Keratinocyte (primary cell): ENCODE data around the gene TLCD1. TPM values are rescaled to one million over a fixed set of nuclear protein-coding genes. Genes with fewer than 3 reads are reported as not detected.

Experiments used
- DNase-seq: peaks from one replicate; pipeline ENCODE4 v3.0.0-alpha.2; 2011; ENCODE audit warnings: low read depth, missing footprints, low spot score
- FAIRE-seq: peaks from 2 replicates; lab custom pipeline; 2011; peaks lifted over from hg19 to GRCh38; lab: Jason Lieb, UNC
- H2AFZ ChIP-seq: 2 replicates; pipeline ENCODE4 v1.6.0; 2012; ENCODE audit warnings: low read length, control low read depth, inconsistent platforms; ENCODE audit not compliant: control insufficient read depth
- H3K27ac ChIP-seq: 2 replicates; pipeline ENCODE4 v1.5.1; 2011; ENCODE audit warnings: low read length; ENCODE audit not compliant: control insufficient read depth, insufficient read depth
- H3K27me3 ChIP-seq: 3 replicates; pipeline ENCODE4 v1.6.0; 2011; ENCODE audit warnings: low read length; ENCODE audit not compliant: control insufficient read depth, insufficient read depth; ENCODE audit errors: extremely low read depth
- H3K36me3 ChIP-seq, 2 experiments: 2 replicates in 1 of 2; 3 replicates in 1 of 2; pipeline ENCODE4 v1.5.1; 2011; ENCODE audit warnings: low read length in 2 of 2, mild to moderate bottlenecking in 1 of 2; ENCODE audit not compliant: control insufficient read depth in 2 of 2, insufficient read depth in 2 of 2; ENCODE audit errors: extremely low read depth in 1 of 2
- H3K4me1 ChIP-seq: 3 replicates; pipeline ENCODE4 v1.5.1; 2011; ENCODE audit warnings: low read length; ENCODE audit not compliant: control insufficient read depth, insufficient read depth; ENCODE audit errors: extremely low read depth
- H3K4me2 ChIP-seq: 3 replicates; pipeline ENCODE4 v1.6.0; 2011; ENCODE audit warnings: low read depth, low read length; ENCODE audit not compliant: control insufficient read depth, insufficient read depth; ENCODE audit errors: extremely low read depth
- H3K4me3 ChIP-seq, 3 experiments: fragments of 200-600 bp in 1 of 3; sonication (generic) in 1 of 3; 2 replicates in 2 of 3; 3 replicates in 1 of 3; pipeline ENCODE4 v1.5.1; 2011 to 2016; ENCODE audit warnings: low read length in 3 of 3, mild to moderate bottlenecking in 3 of 3, control low read depth in 2 of 3, inconsistent platforms in 1 of 3, low read depth in 1 of 3, mixed read lengths in 1 of 3, mixed run types in 1 of 3, moderate library complexity in 1 of 3; ENCODE audit not compliant: control insufficient read depth in 2 of 3, insufficient read depth in 2 of 3; ENCODE audit errors: extremely low read depth in 1 of 3
- H3K79me2 ChIP-seq: 2 replicates; pipeline ENCODE4 v1.6.0; 2012; ENCODE audit warnings: low read length; ENCODE audit not compliant: control insufficient read depth, insufficient read depth
- H3K9ac ChIP-seq: 3 replicates; pipeline ENCODE4 v1.6.0; 2011; ENCODE audit warnings: low read length; ENCODE audit not compliant: control insufficient read depth, insufficient read depth; ENCODE audit errors: extremely low read depth
- H3K9me1 ChIP-seq: 3 replicates; pipeline ENCODE4 v1.6.0; 2011; ENCODE audit warnings: low read length; ENCODE audit not compliant: control insufficient read depth, insufficient read depth; ENCODE audit errors: extremely low read depth
- H3K9me3 ChIP-seq: 2 replicates; pipeline ENCODE4 v1.5.1; 2012; ENCODE audit warnings: low read depth, low read length; ENCODE audit not compliant: control insufficient read depth
- H4K20me1 ChIP-seq: 3 replicates; pipeline ENCODE4 v1.6.0; 2011; ENCODE audit warnings: low read length; ENCODE audit not compliant: control insufficient read depth, insufficient read depth; ENCODE audit errors: extremely low read depth
- EZH2 ChIP-seq: IDR thresholded peaks from one replicate; pipeline ENCODE4 v1.6.1; 2012; ENCODE audit warnings: inconsistent platforms, mild to moderate bottlenecking, low read length, moderate library complexity
- dilution Hi-C: fragments of 300-500 bp; cut with MboI; formaldehyde crosslinking; loops from one replicate; pipeline ENCODE4 v1.7.0; 2020; ENCODE audit warnings: low sequenced_read_pairs; ENCODE audit not compliant: extremely low pct_ligation_motif_present
- polyA plus RNA-seq, 5 experiments: library from polyadenylated mRNA; depleted of rRNA in 3 of 5; stranded (reverse) in 3 of 5; stranded (forward) in 1 of 5; unstranded in 1 of 5; fragments of >200 nt; gene quantifications; 1 replicate in 1 of 5; 2 replicates in 3 of 5; 3 replicates in 1 of 5; pipeline versions ENCODE4 v1.2.1 to v1.2.3, GENCODE V29; 2011 to 2012; ENCODE audit warnings: missing spikeins in 2 of 5, low read depth in 1 of 5, low replicate concordance in 1 of 5
- TF ChIP-seq, protein P1 (sequence below), 3 experiments: IDR thresholded peaks in 1 of 3; conservative IDR thresholded peaks in 1 of 3; optimal IDR thresholded peaks in 1 of 3; 2 replicates in 2 of 3; 3 replicates in 1 of 3; pipeline versions ENCODE3 to v1.5.1; 2011; ENCODE audit warnings: low read length in 3 of 3, mild to moderate bottlenecking in 3 of 3, moderate library complexity in 2 of 3, control low read depth in 1 of 3, inconsistent platforms in 1 of 3; ENCODE audit not compliant: insufficient read depth in 2 of 3; ENCODE audit errors: extremely low read depth in 1 of 3

Gene TLCD1
- polyA plus RNA-seq, 1 donor (not counting 4 experiments of a cell fraction or from before 2014, with no cell fraction given): 14.0 TPM

DNA sequence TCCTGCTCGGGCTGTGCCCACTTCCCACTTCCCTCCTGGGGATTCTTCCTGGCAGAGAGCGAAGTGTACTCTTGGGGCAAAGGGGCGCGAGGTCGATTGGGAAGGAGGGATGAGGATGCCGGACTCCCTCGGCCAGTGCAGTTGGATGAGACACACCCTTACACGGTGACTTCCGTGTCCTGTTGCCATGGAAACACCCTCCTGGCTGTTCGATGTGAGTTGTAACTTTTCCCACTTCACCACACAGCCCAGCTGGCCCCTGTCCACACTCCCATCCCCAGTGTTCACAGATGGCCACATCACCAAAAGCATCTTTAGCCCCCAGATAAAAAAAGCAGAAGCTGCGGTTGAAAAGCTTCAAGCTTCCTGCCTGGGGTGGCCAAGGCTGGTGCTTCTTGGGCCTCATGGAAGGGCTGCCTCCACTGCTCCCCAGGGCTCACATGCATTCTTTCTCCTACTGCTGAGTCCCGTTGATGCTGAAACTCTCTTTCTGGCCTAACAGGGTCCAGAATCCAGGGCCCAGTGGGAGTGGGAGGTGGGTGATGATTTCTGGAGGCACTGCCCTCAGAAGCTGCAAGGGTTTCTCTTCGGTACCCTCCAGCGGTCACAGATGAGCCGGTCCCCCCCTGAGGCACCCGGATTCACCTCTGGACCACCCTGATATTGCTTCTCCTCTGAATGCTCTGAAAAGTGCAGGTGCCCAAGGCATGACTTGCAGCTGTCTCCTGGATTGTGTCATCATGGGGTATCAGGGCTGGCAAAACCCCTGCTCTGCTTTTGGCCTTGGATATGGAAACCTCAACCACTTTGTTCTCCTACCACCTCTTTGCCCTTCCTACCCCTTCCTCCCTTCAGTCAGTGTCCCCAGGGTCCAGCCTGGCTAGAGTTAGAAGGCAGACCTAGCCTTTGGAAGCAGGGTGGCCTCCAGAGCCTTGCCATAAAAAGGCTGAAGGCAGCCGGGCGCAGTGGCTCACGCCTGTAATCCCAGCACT is 15.6 kb upstream of the TLCD1 start:
- Histone ChIP-seq H3K9ac (no peak overlapping the region), H3K27ac (no peak overlapping the region), H3K4me3 (no peak overlapping the region), H2AFZ (no peak overlapping the region), H3K79me2 (peaks cover 27% of the 10 kb centered on the region), H3K9me3 (peaks cover 11% of the 10 kb centered on the region), H3K36me3 (peaks cover 5% of the 10 kb centered on the region in 2 experiments), H3K9me1 (peaks cover 2% of the 10 kb centered on the region), H3K4me1 (peaks cover 15% of the 10 kb centered on the region), H4K20me1 (peaks cover 5% of the 10 kb centered on the region), H3K4me2 (no peak overlapping the region), H3K27me3 (no peaks in the 10 kb centered on the region)
- DNase-seq (no peak), FAIRE-seq (no peak)
- dilution Hi-C loops: no loop called here
- no peak for TF ChIP-seq EZH2
- TF ChIP-seq, protein P1, sequence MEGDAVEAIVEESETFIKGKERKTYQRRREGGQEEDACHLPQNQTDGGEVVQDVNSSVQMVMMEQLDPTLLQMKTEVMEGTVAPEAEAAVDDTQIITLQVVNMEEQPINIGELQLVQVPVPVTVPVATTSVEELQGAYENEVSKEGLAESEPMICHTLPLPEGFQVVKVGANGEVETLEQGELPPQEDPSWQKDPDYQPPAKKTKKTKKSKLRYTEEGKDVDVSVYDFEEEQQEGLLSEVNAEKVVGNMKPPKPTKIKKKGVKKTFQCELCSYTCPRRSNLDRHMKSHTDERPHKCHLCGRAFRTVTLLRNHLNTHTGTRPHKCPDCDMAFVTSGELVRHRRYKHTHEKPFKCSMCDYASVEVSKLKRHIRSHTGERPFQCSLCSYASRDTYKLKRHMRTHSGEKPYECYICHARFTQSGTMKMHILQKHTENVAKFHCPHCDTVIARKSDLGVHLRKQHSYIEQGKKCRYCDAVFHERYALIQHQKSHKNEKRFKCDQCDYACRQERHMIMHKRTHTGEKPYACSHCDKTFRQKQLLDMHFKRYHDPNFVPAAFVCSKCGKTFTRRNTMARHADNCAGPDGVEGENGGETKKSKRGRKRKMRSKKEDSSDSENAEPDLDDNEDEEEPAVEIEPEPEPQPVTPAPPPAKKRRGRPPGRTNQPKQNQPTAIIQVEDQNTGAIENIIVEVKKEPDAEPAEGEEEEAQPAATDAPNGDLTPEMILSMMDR (optimal IDR thresholded peaks at IDR 0.05 in 1 of 3, IDR thresholded peaks at IDR 0.05 in 1 of 3, conservative IDR thresholded peaks at IDR 0.05 in 1 of 3; ENCODE audit: extremely low read depth in 1 of 3, insufficient read depth in 2 of 3, low read length in 3 of 3): no peak

DNA sequence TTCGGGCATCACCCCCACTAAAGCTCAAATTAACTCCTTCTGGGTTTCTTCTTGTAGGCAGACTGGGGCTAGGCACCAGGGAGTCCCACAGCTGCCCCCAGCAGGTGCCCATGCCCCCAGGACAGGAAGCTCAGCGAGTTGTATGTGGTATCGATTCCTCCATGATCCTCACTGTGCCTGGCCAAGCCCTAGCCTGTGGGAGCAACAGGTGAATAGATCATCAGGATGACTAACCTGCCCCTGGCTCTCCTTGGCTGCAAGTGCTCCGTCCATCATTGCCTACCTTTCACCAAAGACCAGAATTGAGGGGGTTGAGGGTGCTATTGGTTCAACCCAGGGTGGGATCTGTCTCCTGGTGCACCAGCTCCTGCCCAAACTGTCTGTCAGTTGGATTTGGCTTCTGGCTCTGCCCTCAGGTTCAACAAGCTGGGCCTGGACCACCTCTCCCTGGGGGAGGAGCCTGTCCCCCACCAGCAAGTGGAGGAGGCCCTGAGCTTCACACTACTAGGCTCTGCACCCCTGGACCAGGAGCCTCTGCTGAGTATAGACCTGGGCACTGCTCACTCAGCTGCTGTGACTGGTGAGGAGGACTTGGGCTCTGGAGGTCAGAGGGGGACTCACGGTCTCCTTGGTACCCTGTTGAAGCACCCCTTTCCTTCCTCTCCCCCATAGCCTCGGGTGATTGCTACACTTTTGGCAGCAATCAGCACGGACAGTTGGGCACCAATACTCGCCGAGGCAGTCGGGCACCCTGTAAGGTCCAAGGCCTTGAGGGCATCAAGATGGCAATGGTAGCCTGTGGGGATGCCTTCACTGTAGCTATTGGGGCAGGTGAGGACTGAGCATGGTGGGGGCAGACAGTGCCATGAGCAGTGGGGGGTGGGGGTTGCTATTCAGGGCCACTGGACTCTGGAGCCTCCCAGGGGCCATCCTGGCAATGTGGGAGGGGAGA is 14.6 kb upstream of the TLCD1 start:
- H3K36me3 ChIP-seq: peaks cover 0 to 5% of the 10 kb centered on the region in 2 experiments
- H2AFZ ChIP-seq: no peak overlapping the region
- peaks cover 11% of the 10 kb centered on the region for H3K9me3 ChIP-seq
- no peak overlapping the region for H3K4me2 ChIP-seq
- dilution Hi-C loops: no loop called here
- H3K79me2 ChIP-seq: peaks cover 17% of the 10 kb centered on the region
- H3K4me1 ChIP-seq: peaks cover 6% of the 10 kb centered on the region
- TF ChIP-seq, protein P1 (optimal IDR thresholded peaks at IDR 0.05 in 1 of 3, IDR thresholded peaks at IDR 0.05 in 1 of 3, conservative IDR thresholded peaks at IDR 0.05 in 1 of 3; ENCODE audit: extremely low read depth in 1 of 3, insufficient read depth in 2 of 3, low read length in 3 of 3): no peak
- TF ChIP-seq EZH2: no peak
- H3K9ac ChIP-seq: no peak overlapping the region
- FAIRE-seq (no peak), DNase-seq (no peak)
- no peak overlapping the region for H3K4me3 ChIP-seq
- no peaks in the 10 kb centered on the region for H3K9me1 ChIP-seq
- no peaks in the 10 kb centered on the region for H3K27me3 ChIP-seq
- no peaks in the 10 kb centered on the region for H4K20me1 ChIP-seq
- H3K27ac ChIP-seq: no peak overlapping the region
